Measurements from ENCODE around the gene IFI27L2. TPM values are rescaled to one million over a fixed set of nuclear protein-coding genes. Genes with fewer than 3 reads are reported as not detected.

The IFI27L2 gene
- total RNA-seq, 1 donor from 2014 or later: 32.2 TPM

DNA sequence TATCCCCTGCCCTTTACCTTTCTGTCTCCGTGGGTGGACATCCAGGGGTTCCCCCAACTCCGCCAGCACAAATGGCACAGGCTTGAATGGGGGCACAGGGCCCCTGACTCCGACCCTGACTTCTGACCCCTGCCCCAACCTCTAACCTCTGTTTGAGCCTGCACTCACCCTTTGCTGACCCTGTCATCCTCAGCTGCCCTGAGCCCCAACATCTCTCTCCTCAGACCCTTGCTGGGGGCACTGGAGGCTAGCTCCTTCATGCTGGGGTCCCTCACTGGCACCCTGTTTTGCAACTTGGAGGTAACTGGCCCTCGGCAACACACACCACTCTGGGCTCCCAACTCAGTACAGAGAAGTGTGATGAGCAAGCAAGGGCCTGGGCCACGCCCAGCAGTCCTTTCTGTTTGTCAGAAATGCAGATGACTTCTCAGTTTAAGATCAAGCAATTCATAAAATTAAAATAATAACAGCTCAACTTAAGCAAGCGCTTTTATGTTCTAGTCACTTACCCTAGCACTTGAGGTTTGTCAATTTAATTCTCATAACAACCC, 16.8 kb downstream of the IFI27L2 start:
- TF ChIP-seq, protein P1, sequence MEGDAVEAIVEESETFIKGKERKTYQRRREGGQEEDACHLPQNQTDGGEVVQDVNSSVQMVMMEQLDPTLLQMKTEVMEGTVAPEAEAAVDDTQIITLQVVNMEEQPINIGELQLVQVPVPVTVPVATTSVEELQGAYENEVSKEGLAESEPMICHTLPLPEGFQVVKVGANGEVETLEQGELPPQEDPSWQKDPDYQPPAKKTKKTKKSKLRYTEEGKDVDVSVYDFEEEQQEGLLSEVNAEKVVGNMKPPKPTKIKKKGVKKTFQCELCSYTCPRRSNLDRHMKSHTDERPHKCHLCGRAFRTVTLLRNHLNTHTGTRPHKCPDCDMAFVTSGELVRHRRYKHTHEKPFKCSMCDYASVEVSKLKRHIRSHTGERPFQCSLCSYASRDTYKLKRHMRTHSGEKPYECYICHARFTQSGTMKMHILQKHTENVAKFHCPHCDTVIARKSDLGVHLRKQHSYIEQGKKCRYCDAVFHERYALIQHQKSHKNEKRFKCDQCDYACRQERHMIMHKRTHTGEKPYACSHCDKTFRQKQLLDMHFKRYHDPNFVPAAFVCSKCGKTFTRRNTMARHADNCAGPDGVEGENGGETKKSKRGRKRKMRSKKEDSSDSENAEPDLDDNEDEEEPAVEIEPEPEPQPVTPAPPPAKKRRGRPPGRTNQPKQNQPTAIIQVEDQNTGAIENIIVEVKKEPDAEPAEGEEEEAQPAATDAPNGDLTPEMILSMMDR (IDR thresholded peaks at IDR 0.05; ENCODE audit: unreplicated experiment): no peak
- Mint-ChIP-seq H3K4me3 (ENCODE audit: low read depth) (no peak overlapping the region), H3K9me3 (ENCODE audit: low read depth) (no peaks in the 10 kb centered on the region), H3K27me3 (peaks cover 18% of the 10 kb centered on the region), H3K4me1 (ENCODE audit: low read depth) (peaks cover 3% of the 10 kb centered on the region), H3K27ac (peak overlapping the region; percentile 76), H3K36me3 (ENCODE audit: insufficient read depth) (peaks cover 2% of the 10 kb centered on the region)
- no peak for DNase-seq (ENCODE audit: low spot score, unreplicated experiment)

DNA sequence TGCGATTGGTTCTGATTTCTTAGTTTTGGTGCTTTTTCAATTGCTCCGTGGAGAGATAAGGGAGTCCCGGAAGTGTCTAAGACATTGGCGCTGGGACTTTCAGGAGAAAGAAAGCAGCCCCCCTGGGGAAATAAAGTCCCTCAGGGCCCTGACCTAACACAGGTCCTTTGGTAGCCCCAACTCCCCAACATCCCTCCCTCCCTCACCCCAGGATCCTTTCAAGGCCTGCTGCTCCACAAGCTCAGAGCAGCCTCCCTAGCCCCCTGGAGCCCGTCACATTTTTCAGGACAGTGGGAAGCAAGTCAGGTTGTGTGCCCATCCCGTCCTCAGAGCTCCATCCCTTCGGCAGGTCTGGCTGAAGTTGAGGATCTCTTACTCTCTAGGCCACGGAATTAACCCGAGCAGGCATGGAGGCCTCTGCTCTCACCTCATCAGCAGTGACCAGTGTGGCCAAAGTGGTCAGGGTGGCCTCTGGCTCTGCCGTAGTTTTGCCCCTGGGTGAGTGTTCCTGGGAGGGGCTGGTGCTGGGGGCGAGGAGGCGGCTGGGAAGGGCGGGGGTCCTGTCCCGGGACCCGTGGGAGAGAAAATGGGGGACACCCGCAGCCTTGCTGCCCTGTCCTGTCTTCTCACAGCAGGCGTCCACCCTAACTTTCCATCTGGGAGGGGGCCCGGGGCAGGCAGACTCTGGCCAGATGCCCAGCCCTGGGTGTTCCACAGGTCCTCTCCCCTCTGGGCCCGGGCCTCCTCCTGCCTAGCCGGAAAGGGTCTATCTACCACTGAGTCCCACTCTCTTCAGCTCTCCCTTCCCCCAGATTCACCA, 17.9 kb downstream of the IFI27L2 start:
- H3K4me1 Mint-ChIP-seq (ENCODE audit: low read depth): peaks cover 3% of the 10 kb centered on the region

DNA sequence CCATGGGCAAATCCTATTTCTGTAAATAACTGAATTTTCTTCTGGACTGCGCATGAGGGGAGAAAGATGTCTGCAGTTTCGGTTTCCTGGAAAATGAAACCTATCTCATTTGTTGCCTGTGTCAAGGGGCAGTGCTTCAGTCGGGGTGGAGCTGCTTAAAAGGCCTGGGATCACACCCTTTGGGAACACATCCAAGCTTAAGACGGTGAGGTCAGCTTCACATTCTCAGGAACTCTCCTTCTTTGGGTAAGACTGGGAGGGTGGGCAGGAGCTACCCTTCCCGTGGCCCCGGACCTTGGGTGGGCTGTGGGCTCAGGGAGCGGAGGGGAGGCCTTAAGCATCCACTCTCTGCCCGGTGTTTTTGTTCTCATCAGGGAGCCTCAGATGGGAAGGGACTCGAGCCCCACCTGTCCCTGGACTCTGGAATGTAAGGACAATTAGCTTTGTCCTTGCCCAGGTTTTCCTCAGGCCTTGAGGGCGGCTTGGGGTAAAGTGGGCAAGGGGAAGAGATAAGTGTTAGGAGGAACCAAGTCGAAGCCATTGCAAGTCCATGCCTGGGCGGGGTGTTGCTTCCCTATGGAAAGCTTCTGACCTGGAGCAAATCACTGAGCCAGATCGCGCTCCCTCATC, 18.7 kb downstream of the IFI27L2 start, which contains the start of gene IFI27:
IFI27 (plus strand) TSS at position 185 of the 630 bp plus-strand sequence.
- no peak for DNase-seq (ENCODE audit: low spot score, unreplicated experiment)
- H3K27ac Mint-ChIP-seq: no peak within 1 kb of the TSS
- H3K4me3 Mint-ChIP-seq (ENCODE audit: low read depth): no peak within 1 kb of the TSS
- H3K4me1 Mint-ChIP-seq (ENCODE audit: low read depth): peaks cover 3% of the 10 kb centered on the region
- peaks cover 14% of the 10 kb centered on the region for H3K27me3 Mint-ChIP-seq
- H3K9me3 Mint-ChIP-seq (ENCODE audit: low read depth): no peaks in the 10 kb centered on the region
- H3K36me3 Mint-ChIP-seq (ENCODE audit: insufficient read depth): peaks cover 2% of the 10 kb centered on the region
- TF ChIP-seq, protein P1 (IDR thresholded peaks at IDR 0.05; ENCODE audit: unreplicated experiment): no peak

More for the DNA sequence above, 17.9 kb downstream of the IFI27L2 start:
- TF ChIP-seq, protein P1 (IDR thresholded peaks at IDR 0.05; ENCODE audit: unreplicated experiment): no peak
- H3K4me3 Mint-ChIP-seq (ENCODE audit: low read depth): no peak overlapping the region
- H3K27ac Mint-ChIP-seq: no peak overlapping the region
- H3K9me3 Mint-ChIP-seq (ENCODE audit: low read depth): no peaks in the 10 kb centered on the region
- no peak for DNase-seq (ENCODE audit: low spot score, unreplicated experiment)
- H3K27me3 Mint-ChIP-seq: peaks cover 16% of the 10 kb centered on the region
- H3K36me3 Mint-ChIP-seq (ENCODE audit: insufficient read depth): peaks cover 2% of the 10 kb centered on the region

DNA sequence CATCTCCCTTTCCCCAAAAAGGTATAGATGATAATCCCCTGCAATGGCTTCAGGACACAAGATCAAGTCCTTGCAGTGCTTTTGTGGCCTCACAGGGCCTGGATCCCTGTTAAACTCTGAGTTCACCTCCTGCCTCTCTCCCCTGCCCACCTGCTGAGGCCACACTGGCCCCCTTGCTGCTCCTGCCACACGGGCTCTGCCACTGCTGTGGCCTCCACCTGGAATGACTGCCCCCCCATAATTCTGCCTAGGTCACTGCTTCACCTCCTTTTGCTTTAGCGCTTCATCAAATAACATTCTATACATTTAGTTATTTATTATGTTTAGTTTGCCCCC, 19.5 kb downstream of the IFI27L2 start:
- no peak overlapping the region for H3K4me3 Mint-ChIP-seq (ENCODE audit: low read depth)
- DNase-seq (ENCODE audit: low spot score, unreplicated experiment): no peak
- H3K9me3 Mint-ChIP-seq (ENCODE audit: low read depth): no peaks in the 10 kb centered on the region
- H3K27me3 Mint-ChIP-seq: peaks cover 7% of the 10 kb centered on the region
- TF ChIP-seq, protein P1 (IDR thresholded peaks at IDR 0.05; ENCODE audit: unreplicated experiment): no peak
- peaks cover 3% of the 10 kb centered on the region for H3K4me1 Mint-ChIP-seq (ENCODE audit: low read depth)
- peaks cover 2% of the 10 kb centered on the region for H3K36me3 Mint-ChIP-seq (ENCODE audit: insufficient read depth)
- H3K27ac Mint-ChIP-seq: no peak overlapping the region

DNA sequence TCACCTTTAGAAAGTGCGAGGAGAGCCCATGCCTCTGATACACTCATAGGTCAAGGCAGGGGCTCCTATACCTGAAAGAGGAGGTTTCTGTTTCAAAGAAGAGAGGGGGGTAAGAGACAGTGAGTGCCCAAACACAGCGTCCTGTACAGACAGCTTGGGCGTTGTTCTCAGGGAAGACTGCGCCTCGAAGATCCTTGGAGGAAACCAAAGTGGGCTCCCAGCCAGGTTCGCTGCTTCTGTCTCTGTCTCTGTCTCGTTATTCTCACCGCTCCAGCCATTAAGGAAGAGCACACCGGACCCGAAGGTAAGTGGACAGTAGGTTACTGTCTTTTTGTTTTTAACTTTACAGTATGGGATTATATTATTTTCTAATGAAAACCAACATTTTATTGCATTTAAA, 24.7 kb downstream of the IFI27L2 start:
- Mint-ChIP-seq H3K27me3 (no peaks in the 10 kb centered on the region), H3K4me3 (ENCODE audit: low read depth) (no peak overlapping the region), H3K9me3 (ENCODE audit: low read depth) (no peaks in the 10 kb centered on the region), H3K27ac (no peak overlapping the region), H3K4me1 (ENCODE audit: low read depth) (peaks cover 5% of the 10 kb centered on the region), H3K36me3 (ENCODE audit: insufficient read depth) (peaks cover 2% of the 10 kb centered on the region)
- DNase-seq (ENCODE audit: low spot score, unreplicated experiment): no peak
- TF ChIP-seq, protein P1 (IDR thresholded peaks at IDR 0.05; ENCODE audit: unreplicated experiment): no peak
